ENCODE data around the gene UBE2E2.

GRCh38 chr3:23602971-23603370 lies 399.8 kb downstream of the UBE2E2 start:
- TF ChIP-seq EZH2 (IDR thresholded peaks at IDR 0.05; ENCODE audit: insufficient read depth, poor library complexity, severe bottlenecking) (no peak), EZH2phosphoT487 (IDR thresholded peaks at IDR 0.05; ENCODE audit: insufficient read depth, low read depth) (no peak)
